HG03565 (cell line): ENCODE results near the gene GRB10.

ENCODE experiments used
- ATAC-seq: cut with Tn5 transposase; IDR thresholded peaks from one replicate; pipeline ENCODE4 v1.9.1; 2021; ENCODE audit warnings: mild to moderate bottlenecking, moderate library complexity; ENCODE audit not compliant: unreplicated experiment

Gene GRB10

DNA sequence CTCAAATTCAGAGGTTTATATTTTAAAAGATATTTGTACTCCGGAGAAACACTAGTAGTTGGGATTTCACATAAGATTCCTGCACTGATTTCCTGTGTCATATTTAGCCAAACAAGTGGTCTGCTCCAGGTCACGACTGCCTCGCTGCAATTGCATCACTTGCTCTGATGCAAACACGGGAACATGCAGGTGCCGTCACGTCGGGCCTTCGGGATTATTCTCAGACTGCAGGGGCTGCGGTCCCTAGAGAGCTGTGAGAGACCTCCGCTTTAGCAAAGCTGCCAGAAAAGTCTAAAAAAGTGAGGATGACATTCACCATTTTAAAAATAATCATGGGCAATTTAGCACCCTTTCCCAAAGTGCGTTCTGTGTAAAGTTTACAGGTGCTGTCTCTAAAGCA is 124.0 kb downstream of the GRB10 start:
- no peak for ATAC-seq

- no peak for ATAC-seq
Observed at GRCh38 chr7:50657912-50658311, 124.8 kb downstream of the GRB10 start.

GRCh38 chr7:50657341-50657873 is 125.3 kb downstream of the GRB10 start:
- no peak for ATAC-seq

GRCh38 chr7:50656141-50656895 is 126.4 kb downstream of the GRB10 start:
- ATAC-seq: no peak

GRCh38 chr7:50655490-50655889 is 127.2 kb downstream of the GRB10 start:
- ATAC-seq: no peak

- ATAC-seq: no peak
Observed at GRCh38 chr7:50655020-50655419, 127.7 kb downstream of the GRB10 start.

- ATAC-seq: no peak
Observed at GRCh38 chr7:50653981-50654425, 128.7 kb downstream of the GRB10 start.

- no peak for ATAC-seq
Observed at GRCh38 chr7:50653126-50653864, 129.4 kb downstream of the GRB10 start.

GRCh38 chr7:50652400-50653125 is 130.1 kb downstream of the GRB10 start:
- ATAC-seq: no peak

DNA sequence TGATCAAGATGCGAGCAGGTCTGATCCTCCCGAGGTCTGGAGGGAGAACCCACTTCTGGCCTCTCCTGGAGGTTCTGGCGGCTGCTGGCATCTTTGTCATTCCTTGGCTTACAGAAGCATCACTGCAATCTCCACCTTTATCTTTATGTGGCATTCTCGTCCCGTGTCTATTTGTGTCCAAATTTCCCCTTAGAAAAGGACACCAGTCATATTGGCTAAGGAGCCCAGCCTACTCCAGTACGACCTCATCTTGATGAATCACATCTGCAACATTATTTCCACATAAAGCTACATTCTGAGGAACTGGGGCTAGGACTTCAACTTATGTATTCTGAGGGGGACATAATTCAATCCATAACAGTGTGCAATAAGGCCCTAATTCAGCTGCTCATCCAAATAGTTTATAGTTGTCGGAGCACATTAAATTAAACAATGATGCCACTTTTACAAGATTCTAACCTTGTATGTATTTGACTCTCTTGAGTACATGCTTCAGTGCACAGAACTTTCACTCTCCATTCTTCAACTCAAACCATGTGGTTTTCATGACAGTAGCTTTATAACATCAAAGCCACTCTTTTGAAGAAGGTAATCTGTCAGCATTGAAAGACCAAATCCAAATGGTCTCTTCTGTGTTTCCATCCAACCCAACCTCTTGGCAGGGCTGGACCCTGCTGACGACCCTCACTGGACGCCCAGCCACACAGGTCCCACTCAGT is 131.3 kb downstream of the GRB10 start:
- peak; percentile 77 for ATAC-seq

GRCh38 chr7:50650057-50650664 is 132.5 kb downstream of the GRB10 start:
- ATAC-seq: no peak

DNA sequence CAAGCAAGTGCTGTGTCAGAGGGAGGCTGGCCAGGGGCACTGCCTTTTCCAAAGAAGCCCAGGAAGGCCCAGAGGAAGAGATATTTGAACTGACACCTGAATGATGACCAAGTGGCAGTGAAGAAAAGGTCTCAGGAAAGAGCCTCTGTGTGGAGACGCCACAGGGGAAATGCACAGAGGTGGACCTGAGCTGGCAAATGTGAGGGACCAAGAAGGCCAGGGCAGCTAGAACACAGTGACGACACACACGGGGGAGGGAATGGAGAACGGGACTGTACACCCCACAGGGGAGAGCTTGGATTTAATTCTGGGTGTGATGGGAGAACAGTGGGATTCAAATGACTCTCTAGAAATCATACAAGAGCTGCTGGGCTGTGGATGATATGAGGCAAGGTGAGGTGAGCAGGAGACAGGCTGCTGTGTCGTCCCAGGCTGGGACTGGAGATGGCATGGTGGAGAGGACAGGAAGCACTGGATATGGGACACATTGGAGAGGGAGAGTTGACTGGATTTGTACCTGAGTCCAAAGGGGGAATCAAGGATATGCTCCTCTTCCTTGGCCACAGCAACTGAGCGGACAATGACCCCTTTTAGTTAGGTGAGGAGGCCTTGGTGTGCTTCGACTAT is 133.3 kb downstream of the GRB10 start:
- no peak for ATAC-seq

DNA sequence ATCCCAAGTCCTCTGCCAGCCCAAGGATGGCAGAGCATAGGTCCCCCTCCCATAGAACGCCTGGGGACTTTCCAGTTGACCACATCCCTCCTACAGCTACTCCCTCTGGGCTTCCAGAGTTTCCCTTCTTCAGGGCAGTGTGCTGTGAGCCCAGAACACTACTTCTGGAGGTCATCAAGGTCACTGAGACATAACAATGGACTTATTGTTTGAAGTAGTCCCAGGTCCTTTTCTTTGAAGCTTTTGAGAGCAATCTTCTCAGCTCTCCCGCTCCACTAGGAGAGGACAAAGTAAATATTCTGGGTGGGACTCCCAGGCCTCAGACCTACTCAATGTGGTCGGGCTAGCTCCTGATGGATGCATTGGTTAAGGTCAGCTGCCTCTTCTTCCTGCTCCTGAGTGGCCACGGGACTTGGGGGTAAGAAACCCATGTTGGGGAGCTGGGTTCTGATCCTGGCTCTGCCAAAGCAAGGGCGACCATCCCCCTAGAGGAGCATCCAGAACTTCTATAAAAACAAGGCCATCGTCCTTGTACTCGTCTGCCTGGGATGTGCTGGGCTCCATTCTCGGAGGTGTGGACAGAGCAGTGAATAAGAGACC is 134.0 kb downstream of the GRB10 start:
- ATAC-seq: no peak

- ATAC-seq: no peak
Observed at GRCh38 chr7:50648076-50648475, 134.6 kb downstream of the GRB10 start.

DNA sequence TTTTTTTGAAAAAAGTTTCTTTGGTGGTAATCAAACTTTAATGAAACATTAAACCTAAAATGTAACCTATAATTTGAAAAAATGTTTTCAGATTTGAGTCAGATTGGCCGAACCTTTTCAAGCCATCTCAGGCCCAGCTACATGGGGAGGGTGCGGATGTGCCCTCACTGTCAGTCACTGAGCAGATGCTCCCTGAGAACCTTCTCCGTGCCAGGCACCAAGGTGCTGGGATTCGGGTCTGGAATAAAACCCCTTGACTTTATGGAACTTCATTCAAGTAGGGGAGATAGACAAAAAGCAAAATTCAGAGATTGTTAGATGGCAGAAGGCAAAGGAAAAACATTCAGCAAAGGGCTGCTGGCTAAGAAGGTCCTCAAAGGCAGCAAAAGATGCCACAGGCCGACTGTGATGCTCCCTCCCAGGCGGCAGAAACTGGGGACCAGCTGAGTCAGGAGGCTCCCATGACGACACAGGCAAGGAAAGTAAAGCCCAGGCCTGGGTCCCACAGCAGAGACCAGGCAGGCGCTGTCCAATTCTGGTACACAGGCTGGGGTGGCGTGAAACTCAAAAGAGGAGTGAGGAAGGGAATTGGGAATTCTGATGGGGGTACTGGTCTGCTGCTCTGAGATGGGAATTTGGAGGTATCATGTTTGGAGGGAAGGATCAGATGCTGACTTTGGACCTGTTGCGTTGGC is 135.3 kb downstream of the GRB10 start:
- ATAC-seq: no peak

GRCh38 chr7:50646069-50646468 is 136.6 kb downstream of the GRB10 start:
- no peak for ATAC-seq

DNA sequence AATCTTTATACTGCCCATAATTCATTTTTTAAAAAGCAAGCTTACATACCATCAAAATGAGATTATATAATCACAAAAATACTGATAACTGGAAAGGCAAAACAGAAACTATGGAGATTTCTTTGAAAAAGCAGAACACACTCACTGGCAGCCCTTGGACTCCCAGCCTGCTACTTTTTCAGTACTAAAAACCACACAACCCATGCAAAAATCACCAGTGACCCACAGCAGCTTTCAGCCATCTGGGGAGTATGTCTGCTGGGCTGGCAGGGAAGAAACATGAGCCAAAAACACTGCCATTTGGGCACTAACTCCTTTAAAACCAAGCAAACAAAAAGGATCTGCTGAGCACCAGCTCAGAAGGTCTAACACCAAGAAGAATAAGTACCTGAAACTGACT is 137.5 kb downstream of the GRB10 start:
- no peak for ATAC-seq

DNA sequence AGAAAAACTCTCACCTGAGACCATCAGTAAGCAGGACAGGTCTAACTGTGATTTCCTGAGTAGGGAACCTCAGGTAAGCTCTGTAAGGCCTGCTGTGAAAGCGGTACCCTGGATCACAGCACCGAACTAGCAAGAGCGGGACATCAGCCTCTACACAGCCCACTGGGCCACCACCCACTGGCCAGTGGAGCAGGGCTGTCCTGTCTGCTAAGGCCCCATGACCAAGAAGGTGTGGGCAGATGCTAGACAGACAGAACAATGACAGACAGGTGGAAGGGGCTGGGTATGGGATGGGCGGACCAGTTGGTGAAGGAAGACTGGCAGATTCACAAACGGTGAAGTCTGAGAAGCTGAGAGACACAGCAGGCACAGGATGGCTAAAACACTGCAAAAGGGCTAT is 138.1 kb downstream of the GRB10 start:
- ATAC-seq: no peak

GRCh38 chr7:50644114-50644513 is 138.6 kb downstream of the GRB10 start:
- ATAC-seq: no peak
